SH-SY5Y (cell line): Measurements from ENCODE around the gene C11orf65.

ENCODE experiments used
- GATA2 ChIP-seq: IDR thresholded peaks from 2 replicates; pipeline ENCODE4 v1.6.1; 2011; ENCODE audit warnings: mild to moderate bottlenecking, low read depth, low read length
- GATA3 ChIP-seq: IDR thresholded peaks from 2 replicates; pipeline ENCODE4 v1.6.1; 2011; ENCODE audit warnings: low read depth, mild to moderate bottlenecking, low read length, moderate library complexity

GRCh38 chr11:108431370-108431769 is 36.0 kb downstream of the C11orf65 start:
- TF ChIP-seq GATA3 (no peak), GATA2 (no peak)
